Neural cell (in vitro differentiated cells): Measurements from ENCODE around the gene BCDIN3D. TPM values are rescaled to one million over a fixed set of nuclear protein-coding genes. Genes with fewer than 3 reads are reported as not detected.

Experiments used
- H2AFZ ChIP-seq: fragments of 200-600, 300-800 bp; sonication (generic), shearing (Covaris generic); 2 replicates; pipeline ENCODE4 v1.6.0; 2014; ENCODE audit warnings: low read depth, mild to moderate bottlenecking, antibody characterized with exemption, low read length, moderate library complexity
- H3F3A ChIP-seq: fragments of 200-600 bp; shearing (Covaris generic); 2 replicates; pipeline ENCODE4 v1.6.1; 2016; ENCODE audit warnings: mild to moderate bottlenecking, moderate library complexity, mixed read lengths, antibody characterized with exemption, low read length; ENCODE audit not compliant: insufficient read depth, poor library complexity, severe bottlenecking
- H3K27ac ChIP-seq: fragments of 200-600, 300-800 bp; sonication (generic), shearing (Covaris generic); 2 replicates; pipeline ENCODE4 v1.5.1; 2014; ENCODE audit warnings: mild to moderate bottlenecking, low read length, moderate library complexity
- H3K27me3 ChIP-seq: fragments of 300-800, 200-600 bp; sonication (generic), shearing (Covaris generic); 2 replicates; pipeline ENCODE4 v1.6.0; 2014; ENCODE audit warnings: mild to moderate bottlenecking, low read depth, low read length, moderate library complexity; ENCODE audit not compliant: insufficient read depth
- H3K36me3 ChIP-seq: fragments of 300-800, 200-600 bp; sonication (generic), shearing (Covaris generic); 2 replicates; pipeline ENCODE4 v1.5.1; 2014; ENCODE audit warnings: mild to moderate bottlenecking, antibody characterized with exemption, low read length, moderate library complexity; ENCODE audit not compliant: insufficient read depth
- H3K4me2 ChIP-seq: fragments of 300-800, 200-600 bp; sonication (generic), shearing (Covaris generic); 2 replicates; pipeline ENCODE4 v1.6.0; 2014; ENCODE audit warnings: mild to moderate bottlenecking, low read length
- H3K4me3 ChIP-seq: fragments of 300-800, 200-600 bp; sonication (generic), shearing (Covaris generic); 2 replicates; pipeline ENCODE4 v1.5.1; 2014; ENCODE audit warnings: mild to moderate bottlenecking, low read length, moderate library complexity
- H3K79me2 ChIP-seq: fragments of 200-600 bp; shearing (Covaris generic); replicated peaks from 2 replicates; pipeline ENCODE4 v1.6.0; 2014; ENCODE audit warnings: mild to moderate bottlenecking, low read length, moderate library complexity; ENCODE audit not compliant: insufficient read depth
- H3K9ac ChIP-seq: fragments of 300-800, 200-600 bp; sonication (generic), shearing (Covaris generic); 2 replicates; pipeline ENCODE4 v1.6.1; 2016; ENCODE audit warnings: mild to moderate bottlenecking, low read length, mixed read lengths
- H3K9me2 ChIP-seq: fragments of 200-600 bp; shearing (Covaris generic); 2 replicates; pipeline ENCODE4 v1.6.1; 2016; ENCODE audit warnings: mild to moderate bottlenecking, low read length, mixed read lengths; ENCODE audit not compliant: insufficient read depth
- H3K9me3 ChIP-seq: fragments of 200-600, 300-800 bp; sonication (generic), shearing (Covaris generic); 2 replicates; pipeline ENCODE4 v1.6.1; 2016; ENCODE audit warnings: mild to moderate bottlenecking, mixed run types, low read length, moderate library complexity, mixed read lengths
- H4K20me1 ChIP-seq: fragments of 200-600 bp; shearing (Covaris generic); 2 replicates; pipeline ENCODE4 v1.6.1; 2016; ENCODE audit warnings: mild to moderate bottlenecking, mixed run types; ENCODE audit not compliant: insufficient read depth
- CTCF ChIP-seq: fragments of 450-650 bp; IDR thresholded peaks from 2 replicates; pipeline ENCODE4 v1.5.1; 2014; ENCODE audit warnings: antibody characterized with exemption, mild to moderate bottlenecking, moderate library complexity; ENCODE audit not compliant: poor library complexity, severe bottlenecking
- EP300 ChIP-seq: fragments of 450-650 bp; conservative IDR thresholded peaks from 2 replicates; pipeline ENCODE4 v1.6.1; 2014; ENCODE audit warnings: antibody characterized with exemption, mild to moderate bottlenecking, moderate library complexity; ENCODE audit not compliant: poor library complexity, severe bottlenecking
- EZH2 ChIP-seq: fragments of 200-600, 300-800 bp; shearing (Covaris generic), sonication (generic); IDR thresholded peaks from 2 replicates; pipeline ENCODE4 v1.6.1; 2014; ENCODE audit warnings: antibody characterized with exemption, low read length, borderline replicate concordance, mild to moderate bottlenecking; ENCODE audit not compliant: insufficient read depth, poor library complexity, severe bottlenecking
- MXI1 ChIP-seq: fragments of 450-650 bp; conservative IDR thresholded peaks from 2 replicates; pipeline ENCODE4 v1.6.1; 2014; ENCODE audit warnings: antibody characterized with exemption, mild to moderate bottlenecking; ENCODE audit not compliant: poor library complexity, severe bottlenecking
- POLR2AphosphoS5 ChIP-seq: IDR thresholded peaks from 2 replicates; pipeline ENCODE4 v1.6.1; 2012
- RAD21 ChIP-seq: fragments of 450-650 bp; conservative IDR thresholded peaks from 2 replicates; pipeline ENCODE4 v1.6.1; 2014; ENCODE audit warnings: antibody characterized with exemption, mild to moderate bottlenecking, moderate library complexity
- REST ChIP-seq: IDR thresholded peaks from 2 replicates; pipeline ENCODE4 v1.6.1; 2012; ENCODE audit warnings: borderline replicate concordance
- SMC3 ChIP-seq: fragments of 450-650 bp; conservative IDR thresholded peaks from 2 replicates; pipeline ENCODE4 v1.6.1; 2014; ENCODE audit warnings: antibody characterized with exemption, mild to moderate bottlenecking, moderate library complexity; ENCODE audit not compliant: poor library complexity
- TAF1 ChIP-seq: IDR thresholded peaks from 2 replicates; pipeline ENCODE4 v1.6.1; 2012; ENCODE audit warnings: low read depth
- polyA plus RNA-seq: library from polyadenylated mRNA; depleted of rRNA; stranded (reverse); fragments of >200 nt; gene quantifications from 2 replicates; pipeline ENCODE4 v1.2.3, GENCODE V29; 2014

BCDIN3D gene
- polyA plus RNA-seq, 1 donor from 2014 or later = 10.0 TPM

- no peak overlapping the region for H3K4me3 ChIP-seq
- H3K4me2 ChIP-seq = no peak overlapping the region
- no peaks in the 10 kb centered on the region for H3K9me3 ChIP-seq
- no peaks in the 10 kb centered on the region for H3K79me2 ChIP-seq
- no peaks in the 10 kb centered on the region for H3K27me3 ChIP-seq
- H3K9me2 ChIP-seq = no peaks in the 10 kb centered on the region
- H3K9ac ChIP-seq = no peak overlapping the region
- no peak overlapping the region for H3K27ac ChIP-seq
- no peaks in the 10 kb centered on the region for H4K20me1 ChIP-seq
- no peak overlapping the region for H2AFZ ChIP-seq
- TF ChIP-seq RAD21 (no peak), CTCF (no peak), EP300 (no peak), SMC3 (no peak), POLR2AphosphoS5 (no peak), REST (no peak), TAF1 (no peak), EZH2 (no peak), MXI1 (no peak)
- H3K36me3 ChIP-seq = no peaks in the 10 kb centered on the region
- H3F3A ChIP-seq = no peaks in the 10 kb centered on the region
These were observed 44.9 kb upstream of the BCDIN3D start for GRCh38 chr12:49887536-49888401.

- Histone ChIP-seq H3F3A (no peaks in the 10 kb centered on the region), H3K9me3 (no peaks in the 10 kb centered on the region), H3K27me3 (no peaks in the 10 kb centered on the region), H3K9me2 (no peaks in the 10 kb centered on the region), H2AFZ (no peak overlapping the region), H3K79me2 (no peaks in the 10 kb centered on the region), H3K27ac (no peak overlapping the region), H4K20me1 (no peaks in the 10 kb centered on the region), H3K4me3 (no peak overlapping the region), H3K36me3 (no peaks in the 10 kb centered on the region), H3K4me2 (no peak overlapping the region), H3K9ac (no peak overlapping the region)
- no peak for TF ChIP-seq SMC3
- TF ChIP-seq MXI1 = no peak
- no peak for TF ChIP-seq CTCF
- TF ChIP-seq TAF1 = no peak
- TF ChIP-seq REST = no peak
- TF ChIP-seq EZH2 = no peak
- TF ChIP-seq RAD21 = no peak
- no peak for TF ChIP-seq POLR2AphosphoS5
These were observed 44.2 kb upstream of the BCDIN3D start for GRCh38 chr12:49887091-49887490.
